Urothelium cell line (cell line): ENCODE measurements around the gene ZNF75A.

Experiments used
- DNase-seq: peaks from one replicate; pipeline ENCODE4 v3.0.0; 2011; ENCODE audit warnings: low spot score, mixed read lengths
- FAIRE-seq: peaks from 2 replicates; lab custom pipeline; 2011; peaks lifted over from hg19 to GRCh38; lab: Jason Lieb, UNC

The ZNF75A gene

GRCh38 chr16:3283543-3284447, 21.5 kb upstream of the ZNF75A start:
- no peak for DNase-seq
- FAIRE-seq, result no peak

- DNase-seq (no peak), FAIRE-seq (no peak)
Measured at GRCh38 chr16:3285131-3285530, 20.2 kb upstream of the ZNF75A start.

GRCh38 chr16:3289998-3290673, 15.2 kb upstream of the ZNF75A start:
- no peak for FAIRE-seq
- no peak for DNase-seq

GRCh38 chr16:3292604-3293003, 12.7 kb upstream of the ZNF75A start:
- FAIRE-seq, result no peak
- DNase-seq, result no peak

- FAIRE-seq (no peak), DNase-seq (no peak)
Measured at GRCh38 chr16:3295209-3295608, 10.1 kb upstream of the ZNF75A start.

GRCh38 chr16:3295783-3296182, 9.5 kb upstream of the ZNF75A start:
- FAIRE-seq (no peak), DNase-seq (no peak)

GRCh38 chr16:3304370-3304769, 927 bp upstream of the ZNF75A start:
- FAIRE-seq (no peak), DNase-seq (no peak)

GRCh38 chr16:3306078-3306477, 781 bp downstream of the ZNF75A start:
- FAIRE-seq (no peak), DNase-seq (no peak)

- DNase-seq (no peak), FAIRE-seq (no peak)
Measured at GRCh38 chr16:3311496-3311895, 6.2 kb downstream of the ZNF75A start.

- DNase-seq (no peak), FAIRE-seq (no peak)
Measured at GRCh38 chr16:3317315-3317999, 12.2 kb downstream of the ZNF75A start.

GRCh38 chr16:3321816-3322215, 16.5 kb downstream of the ZNF75A start:
- FAIRE-seq, result no peak
- DNase-seq, result no peak

- FAIRE-seq, result no peak
- DNase-seq, result no peak
Measured at GRCh38 chr16:3327514-3327913, 22.2 kb downstream of the ZNF75A start.

- FAIRE-seq (no peak), DNase-seq (no peak)
Measured at GRCh38 chr16:3328104-3328503, 22.8 kb downstream of the ZNF75A start.

- DNase-seq, result no peak
- FAIRE-seq, result no peak
Measured at GRCh38 chr16:3328643-3329042, 23.3 kb downstream of the ZNF75A start.

- DNase-seq (no peak), FAIRE-seq (no peak)
Measured at GRCh38 chr16:3346041-3346440, 40.7 kb downstream of the ZNF75A start.

GRCh38 chr16:3347586-3347985, 42.3 kb downstream of the ZNF75A start:
- FAIRE-seq, result peak; percentile 32

GRCh38 chr16:3348547-3349167, 43.4 kb downstream of the ZNF75A start:
- DNase-seq (no peak), FAIRE-seq (no peak)

More at GRCh38 chr16:3347586-3347985, 42.3 kb downstream of the ZNF75A start:
- DNase-seq, result no peak

GRCh38 chr16:3349175-3349574, 43.9 kb downstream of the ZNF75A start:
- FAIRE-seq (no peak), DNase-seq (no peak)

- FAIRE-seq (no peak), DNase-seq (no peak)
Measured at GRCh38 chr16:3355589-3355988, 50.3 kb downstream of the ZNF75A start, which contains the start of gene OR2C1. OR2C1 (plus strand) TSS chr16:3355889; CDS start chr16:3355941, 52 bp downstream.

- no peak for FAIRE-seq
- DNase-seq, result no peak
Measured at GRCh38 chr16:3356118-3356517, 50.8 kb downstream of the ZNF75A start.

- FAIRE-seq (no peak), DNase-seq (peak; percentile 36)
Measured at GRCh38 chr16:3358871-3359270, 53.6 kb downstream of the ZNF75A start.
